Measurements from ENCODE around the gene PKNOX2.

The PKNOX2 gene

GRCh38 chr11:125333354-125334073, 169.0 kb downstream of the PKNOX2 start:
- no peak for TF ChIP-seq CTCF (IDR thresholded peaks at IDR 0.05; ENCODE audit: low read depth, low read length, missing control alignments)
- H3K4me3 ChIP-seq (ENCODE audit: low read depth, low read length), result no peak overlapping the region
- DNase-seq (ENCODE audit: low read depth), result no peak

- no peak for TF ChIP-seq CTCF (IDR thresholded peaks at IDR 0.05; ENCODE audit: low read depth, low read length, missing control alignments)
- no peak for DNase-seq (ENCODE audit: low read depth)
- H3K4me3 ChIP-seq (ENCODE audit: low read depth, low read length), result no peak overlapping the region
Measured at GRCh38 chr11:125335106-125335505, 170.6 kb downstream of the PKNOX2 start.

- TF ChIP-seq CTCF (IDR thresholded peaks at IDR 0.05; ENCODE audit: low read depth, low read length, missing control alignments), result no peak
- no peak for DNase-seq (ENCODE audit: low read depth)
- no peak overlapping the region for H3K4me3 ChIP-seq (ENCODE audit: low read depth, low read length)
Measured at GRCh38 chr11:125337836-125338834, 173.6 kb downstream of the PKNOX2 start.

DNA sequence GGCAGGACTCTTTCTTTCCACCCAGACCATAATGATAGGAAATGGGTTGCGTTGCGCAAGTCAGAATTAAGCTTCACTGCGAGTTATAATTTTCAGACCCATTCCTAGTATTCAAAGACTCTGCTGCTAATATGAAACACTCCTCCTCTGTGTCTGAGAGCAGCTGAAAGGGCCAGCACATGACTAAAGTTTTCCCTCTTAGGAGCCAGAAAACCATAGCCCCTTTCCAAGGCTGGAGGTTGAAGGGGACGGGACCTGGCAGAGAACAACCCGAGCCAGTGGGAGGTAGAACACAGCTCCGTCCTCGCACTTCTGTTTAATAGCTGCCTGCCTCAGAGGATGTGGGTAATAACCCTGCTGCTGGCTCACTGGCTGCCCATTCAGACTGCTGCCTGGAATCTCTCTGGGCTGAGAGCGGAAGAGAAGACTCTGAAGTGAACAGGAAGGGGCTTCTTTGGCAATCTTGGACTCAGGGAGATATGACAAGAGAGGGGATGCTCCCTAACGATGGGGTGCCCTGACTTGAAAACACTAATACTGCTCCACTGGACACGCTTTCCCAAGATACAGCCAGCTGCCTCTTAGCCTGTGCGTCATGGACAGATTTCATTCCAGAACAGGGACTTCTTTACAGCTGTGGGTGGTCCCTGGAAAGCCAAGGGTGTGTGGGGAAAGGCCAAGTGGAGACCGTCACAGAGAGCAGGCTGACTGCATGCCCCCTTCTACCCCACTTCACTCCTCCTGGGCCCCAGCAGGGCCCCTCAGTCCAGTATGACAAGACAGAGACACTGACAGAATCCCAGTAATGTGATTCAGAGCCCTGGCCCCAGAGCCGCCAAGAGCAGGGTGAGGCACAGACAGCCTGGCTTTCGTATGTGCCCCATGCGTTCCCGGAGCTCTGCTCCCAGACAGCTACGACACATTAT, 174.6 kb downstream of the PKNOX2 start:
- no peak for TF ChIP-seq CTCF (IDR thresholded peaks at IDR 0.05; ENCODE audit: low read depth, low read length, missing control alignments)
- no peak for DNase-seq (ENCODE audit: low read depth)
- H3K4me3 ChIP-seq (ENCODE audit: low read depth, low read length), result no peak overlapping the region

DNA sequence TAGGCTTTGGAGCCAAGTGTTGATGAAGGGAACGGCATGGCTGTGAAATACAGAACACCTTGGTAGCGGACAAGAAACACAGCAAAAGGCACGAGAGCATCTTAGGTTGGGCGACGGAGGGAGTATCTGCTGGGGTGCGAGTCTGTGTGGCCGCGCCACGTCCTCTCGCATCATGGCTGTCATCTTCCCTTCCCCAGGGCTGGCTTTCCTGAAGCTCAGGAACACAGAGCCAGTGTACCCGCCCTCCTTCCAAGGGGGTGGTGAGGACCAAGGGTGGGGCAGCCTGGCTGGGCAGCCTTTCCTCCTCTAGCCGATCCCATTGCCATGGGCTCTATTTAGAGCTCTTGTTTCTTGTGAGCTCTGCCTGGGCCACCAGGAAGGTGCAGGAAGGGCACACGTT, 177.1 kb downstream of the PKNOX2 start:
- no peak for DNase-seq (ENCODE audit: low read depth)
- no peak for TF ChIP-seq CTCF (IDR thresholded peaks at IDR 0.05; ENCODE audit: low read depth, low read length, missing control alignments)

GRCh38 chr11:125342281-125342930, 177.9 kb downstream of the PKNOX2 start:
- H3K4me3 ChIP-seq (ENCODE audit: low read depth, low read length), result no peak overlapping the region
- DNase-seq (ENCODE audit: low read depth), result no peak
- no peak for TF ChIP-seq CTCF (IDR thresholded peaks at IDR 0.05; ENCODE audit: low read depth, low read length, missing control alignments)

More for the DNA sequence above, 177.1 kb downstream of the PKNOX2 start:
- no peak overlapping the region for H3K4me3 ChIP-seq (ENCODE audit: low read depth, low read length)
